Measurements from ENCODE around the gene PFKFB4.
"Not testable (repeated sequence)": the region's sequence is repeated elsewhere in the genome, so short reads cannot be mapped to it uniquely, and the experiment has no call there.

PFKFB4 gene

DNA sequence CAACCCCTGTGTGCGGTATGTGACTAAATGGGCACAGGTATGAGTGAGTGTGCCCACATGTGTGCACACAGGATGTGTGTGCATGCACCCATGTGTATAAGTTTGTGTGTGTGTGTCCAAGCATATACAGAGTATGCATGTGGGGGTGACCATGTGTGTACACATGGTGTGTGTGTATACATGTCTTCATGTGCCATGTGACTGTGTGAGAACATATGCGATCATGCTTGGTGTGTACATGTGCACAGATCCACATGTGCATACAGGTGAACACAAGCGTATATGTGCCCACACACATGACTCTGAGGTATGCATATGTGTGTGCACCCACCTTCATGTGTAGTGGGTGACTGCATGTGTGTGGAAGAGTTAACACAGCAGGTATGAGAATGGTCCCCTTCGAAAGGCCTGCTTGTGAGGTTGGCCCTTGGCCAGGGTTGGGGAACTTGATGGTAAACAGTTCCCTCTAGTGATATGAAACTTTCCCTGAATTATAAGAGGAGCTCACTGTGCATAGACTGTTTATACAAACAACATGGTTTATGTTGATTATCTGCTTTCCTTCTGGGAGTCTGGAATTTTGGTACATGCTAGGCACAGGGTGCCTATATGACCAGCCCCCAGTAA is 10.3 kb downstream of the PFKFB4 start:
- no peak for TF ChIP-seq GATA1 (IDR thresholded peaks at IDR 0.05; ENCODE audit: low read depth, low read length)
- TF ChIP-seq POLR2A (IDR thresholded peaks at IDR 0.05; ENCODE audit: low read length), result no peak
- peak; percentile 19 to 42 for DNase-seq

DNA sequence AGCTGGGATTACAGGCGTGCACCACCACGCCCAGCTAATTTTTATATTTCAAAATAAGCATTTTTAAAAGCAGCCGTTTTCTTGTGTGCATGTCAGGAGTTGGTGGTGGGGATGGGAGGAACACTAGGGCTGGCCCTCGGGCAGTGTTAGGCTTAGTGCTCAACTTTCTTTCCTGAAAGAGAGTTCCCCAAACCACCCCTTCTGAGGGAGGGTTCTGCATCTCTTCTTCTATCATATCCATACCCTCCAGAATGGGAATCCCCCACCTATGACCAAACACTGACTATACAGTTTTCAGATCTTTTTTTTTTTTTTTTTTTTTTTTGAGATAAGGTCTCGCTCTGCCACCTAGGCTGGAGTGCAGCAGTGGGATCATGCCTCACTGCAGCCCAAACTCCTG is 12.5 kb downstream of the PFKFB4 start:
- TF ChIP-seq GATA1 (IDR thresholded peaks at IDR 0.05; ENCODE audit: low read depth, low read length), result no peak
- no peak for TF ChIP-seq POLR2A (IDR thresholded peaks at IDR 0.05; ENCODE audit: low read length)

DNA sequence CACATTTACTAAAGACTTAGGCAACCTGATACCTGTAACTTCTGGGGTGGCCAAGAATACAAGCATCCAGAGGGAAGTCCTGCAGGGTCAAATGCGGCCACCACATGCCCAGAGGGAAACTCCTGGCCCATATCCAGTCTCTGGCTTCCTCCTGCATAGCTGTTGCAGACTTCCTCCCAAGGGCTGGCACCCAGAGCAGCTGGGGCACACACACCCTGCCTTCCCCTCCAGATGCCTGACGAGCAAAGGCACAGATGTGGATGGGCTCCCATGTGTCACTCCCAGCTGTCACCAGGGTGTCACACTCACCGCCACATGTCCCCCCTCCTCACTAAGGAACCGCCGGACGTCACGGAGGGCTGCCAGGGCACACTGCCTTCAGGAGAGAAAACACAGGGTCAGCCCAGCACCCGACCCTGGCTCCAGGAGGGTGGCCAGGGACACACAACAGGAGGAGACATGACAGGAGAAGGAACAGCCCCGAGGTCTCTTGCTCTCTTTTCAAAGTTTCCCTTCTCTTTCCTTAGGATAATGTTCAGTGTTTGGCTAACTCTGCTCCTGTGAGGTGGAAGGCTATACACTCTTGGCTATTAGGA is 13.2 kb downstream of the PFKFB4 start:
- no peak for TF ChIP-seq GATA1 (IDR thresholded peaks at IDR 0.05; ENCODE audit: low read depth, low read length)
- TF ChIP-seq POLR2A (IDR thresholded peaks at IDR 0.05; ENCODE audit: low read length), result no peak
- DNase-seq, result no peak

More for the DNA sequence above, 12.5 kb downstream of the PFKFB4 start:
- no peak for DNase-seq

DNA sequence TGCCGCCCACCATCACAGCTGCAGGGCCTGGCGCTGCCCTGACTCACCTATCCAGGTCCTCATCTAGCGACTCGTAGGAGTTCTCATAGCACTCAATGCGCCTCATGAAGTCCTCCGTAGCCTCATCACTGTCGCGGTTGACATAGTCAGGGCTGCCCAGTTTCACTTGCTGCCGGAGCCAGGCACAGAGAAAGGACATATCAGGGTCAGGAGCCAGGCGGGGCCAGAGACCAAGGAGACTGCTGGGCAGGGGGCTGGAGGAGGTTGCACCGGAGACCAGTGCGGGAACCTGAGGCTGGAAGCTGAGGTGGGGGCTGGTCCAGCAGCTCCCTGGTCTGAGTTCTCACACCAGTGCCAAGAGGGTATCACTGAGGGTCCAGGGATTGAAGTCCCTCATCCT is 18.2 kb downstream of the PFKFB4 start:
- no peak for DNase-seq
- TF ChIP-seq POLR2A (IDR thresholded peaks at IDR 0.05; ENCODE audit: low read length) (no peak), GATA1 (IDR thresholded peaks at IDR 0.05; ENCODE audit: low read depth, low read length) (no peak)

DNA sequence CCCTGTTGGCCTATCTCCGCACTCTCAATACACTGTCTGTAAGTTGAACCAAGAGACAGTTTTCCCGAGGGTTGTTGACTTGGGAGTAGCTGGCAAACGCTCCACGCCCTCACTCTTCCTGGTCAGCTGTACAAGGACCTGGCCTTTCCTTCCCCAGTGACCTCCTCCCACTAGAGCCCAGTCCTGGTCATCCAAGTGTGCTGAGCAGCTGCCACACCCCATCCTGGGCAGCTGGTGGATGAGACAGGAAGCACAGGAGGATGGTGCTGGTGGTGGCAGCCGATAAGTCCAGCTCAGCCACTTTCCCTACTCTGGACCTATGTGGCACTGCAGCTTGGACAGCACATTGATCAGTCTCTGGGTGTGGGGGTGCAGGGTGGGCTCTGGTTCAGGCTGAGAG is 19.8 kb downstream of the PFKFB4 start:
- no peak for TF ChIP-seq GATA1 (IDR thresholded peaks at IDR 0.05; ENCODE audit: low read depth, low read length)
- TF ChIP-seq POLR2A (IDR thresholded peaks at IDR 0.05; ENCODE audit: low read length), result no peak

DNA sequence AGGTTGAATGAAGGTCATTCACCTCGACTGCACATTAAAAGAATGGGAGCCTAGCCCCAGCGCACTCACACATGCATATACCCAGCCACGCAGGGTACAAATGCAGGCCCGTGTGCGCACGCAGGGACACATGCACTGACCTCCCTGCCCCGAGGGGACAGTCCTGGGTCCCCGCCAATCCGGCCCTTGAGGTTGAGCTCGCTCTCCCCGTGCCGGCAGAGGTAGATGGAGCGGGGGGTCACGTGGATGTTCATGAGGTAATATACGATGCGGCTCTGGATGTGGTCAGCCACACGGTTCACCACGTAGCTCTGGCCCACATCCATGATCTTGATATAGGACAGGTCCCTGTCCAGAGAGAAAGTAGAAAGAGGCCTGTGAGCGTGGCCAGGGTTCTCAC is 20.5 kb downstream of the PFKFB4 start:
- TF ChIP-seq GATA1 (IDR thresholded peaks at IDR 0.05; ENCODE audit: low read depth, low read length), result no peak
- TF ChIP-seq POLR2A (IDR thresholded peaks at IDR 0.05; ENCODE audit: low read length), result no peak
- no peak for DNase-seq

More for the DNA sequence above, 19.8 kb downstream of the PFKFB4 start:
- no peak for DNase-seq

DNA sequence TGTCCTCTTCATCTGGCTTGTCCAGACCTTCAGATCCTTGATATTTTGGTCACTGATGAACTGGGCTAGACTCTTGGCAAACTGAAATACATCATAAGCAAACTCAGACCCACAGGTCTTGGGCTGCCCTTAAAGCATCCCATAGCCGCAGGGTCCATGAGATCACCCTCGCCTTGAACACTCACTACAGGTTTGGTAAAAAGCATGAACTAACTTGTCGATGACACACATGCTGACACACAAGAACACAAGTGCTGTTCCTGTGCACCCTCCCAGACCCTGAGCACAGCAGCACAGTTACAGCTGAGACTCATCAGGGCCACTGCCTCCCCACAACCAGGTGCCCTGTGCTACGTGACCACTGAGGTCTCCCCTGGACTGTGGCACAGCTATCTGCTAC is 21.0 kb downstream of the PFKFB4 start:
- DNase-seq, result no peak
- no peak for TF ChIP-seq GATA1 (IDR thresholded peaks at IDR 0.05; ENCODE audit: low read depth, low read length)
- no peak for TF ChIP-seq POLR2A (IDR thresholded peaks at IDR 0.05; ENCODE audit: low read length)

DNA sequence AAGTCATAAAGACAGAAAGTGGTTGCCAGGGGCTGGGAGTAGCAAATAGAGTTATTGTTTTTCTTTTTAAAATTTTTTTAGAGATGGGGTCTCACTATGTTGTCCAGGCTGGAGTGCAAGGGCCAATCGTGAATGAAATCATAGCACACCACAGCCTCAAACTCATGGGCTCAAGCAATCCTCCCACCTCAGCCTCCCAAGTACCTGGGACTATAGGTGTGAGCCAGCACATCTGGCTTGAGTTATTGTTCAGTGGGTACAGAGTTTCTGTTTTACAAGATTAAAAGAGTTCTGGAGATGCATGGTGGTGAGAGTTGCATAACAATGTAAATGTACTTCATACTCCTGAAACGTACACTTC is 23.6 kb downstream of the PFKFB4 start:
- TF ChIP-seq POLR2A (IDR thresholded peaks at IDR 0.05; ENCODE audit: low read length), result no peak
- TF ChIP-seq GATA1 (IDR thresholded peaks at IDR 0.05; ENCODE audit: low read depth, low read length), result no peak

DNA sequence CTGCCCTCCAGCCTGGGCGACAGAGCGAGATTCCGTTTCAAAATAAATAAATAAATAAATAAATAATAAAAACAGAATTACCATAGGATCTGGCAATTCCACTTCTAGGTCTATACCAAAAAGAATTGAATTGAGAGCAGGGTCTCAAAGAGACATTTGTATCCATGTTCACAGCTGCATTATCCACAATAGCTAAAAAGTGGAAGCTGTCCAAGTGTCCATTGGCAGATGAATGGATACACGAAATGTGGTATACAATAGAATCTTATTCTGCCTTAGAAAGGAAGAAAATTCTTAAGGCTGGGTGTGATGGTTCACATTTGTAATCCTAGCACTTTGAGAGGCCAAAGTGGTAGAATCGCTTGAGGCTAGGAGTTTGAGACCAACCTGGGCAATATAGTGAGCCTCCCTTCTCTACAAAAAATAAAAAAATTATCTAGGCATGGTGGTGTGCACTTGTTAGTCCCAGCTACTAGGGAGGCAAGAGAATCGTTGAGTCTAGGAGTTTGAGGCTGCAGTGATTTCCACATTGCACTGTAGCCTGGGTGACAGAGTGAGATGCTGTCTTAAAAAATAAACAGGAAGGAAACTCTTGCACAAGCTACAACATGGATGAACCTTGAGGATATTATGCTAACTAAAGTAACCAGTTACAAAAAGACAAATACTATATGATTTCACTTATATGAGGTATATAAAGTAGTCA is 24.2 kb downstream of the PFKFB4 start:
- no peak for DNase-seq
- TF ChIP-seq POLR2A (IDR thresholded peaks at IDR 0.05; ENCODE audit: low read length) (no peak), GATA1 (IDR thresholded peaks at IDR 0.05; ENCODE audit: low read depth, low read length) (no peak)

More for the DNA sequence above, 23.6 kb downstream of the PFKFB4 start:
- DNase-seq, result no peak

DNA sequence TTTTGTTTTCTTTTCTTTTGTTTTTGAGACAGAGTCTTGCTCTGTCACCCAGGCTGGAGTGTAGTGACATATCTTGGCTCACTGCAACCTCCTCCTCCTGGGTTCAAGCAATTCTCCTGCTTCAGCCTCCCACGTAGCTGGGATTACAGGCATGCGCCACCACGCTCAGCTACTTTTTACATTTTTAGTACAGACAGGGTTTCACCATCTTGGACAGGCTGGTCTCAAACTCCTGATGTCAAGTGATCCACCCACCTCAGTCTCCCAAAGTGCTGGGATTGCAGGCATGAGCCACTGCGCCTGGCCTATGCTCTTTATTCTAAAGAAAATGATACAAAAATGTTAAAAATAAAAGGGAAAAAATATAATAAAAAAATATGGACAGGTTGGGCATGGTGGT is 25.9 kb downstream of the PFKFB4 start:
- not testable (repeated sequence) for DNase-seq

DNA sequence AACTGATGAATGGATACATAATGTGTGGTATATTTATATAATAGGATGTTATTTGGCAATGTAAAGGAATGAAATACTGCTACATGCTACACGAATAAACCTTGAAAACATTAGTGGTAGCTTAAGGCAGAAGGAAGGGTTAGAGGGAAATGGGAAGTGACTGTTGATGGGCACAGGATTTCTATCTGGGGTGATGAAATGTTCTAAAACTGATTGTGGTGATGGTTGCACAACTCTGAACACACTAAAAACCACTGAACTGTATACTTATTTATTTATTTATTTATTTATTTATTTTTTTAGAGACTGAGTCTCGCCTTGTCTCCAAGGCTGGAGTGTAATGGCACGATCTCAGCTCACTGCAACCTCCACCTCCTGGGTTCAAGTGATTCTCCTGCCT is 27.8 kb downstream of the PFKFB4 start:
- no peak for TF ChIP-seq GATA1 (IDR thresholded peaks at IDR 0.05; ENCODE audit: low read depth, low read length)
- TF ChIP-seq POLR2A (IDR thresholded peaks at IDR 0.05; ENCODE audit: low read length), result no peak
- no peak for DNase-seq

DNA sequence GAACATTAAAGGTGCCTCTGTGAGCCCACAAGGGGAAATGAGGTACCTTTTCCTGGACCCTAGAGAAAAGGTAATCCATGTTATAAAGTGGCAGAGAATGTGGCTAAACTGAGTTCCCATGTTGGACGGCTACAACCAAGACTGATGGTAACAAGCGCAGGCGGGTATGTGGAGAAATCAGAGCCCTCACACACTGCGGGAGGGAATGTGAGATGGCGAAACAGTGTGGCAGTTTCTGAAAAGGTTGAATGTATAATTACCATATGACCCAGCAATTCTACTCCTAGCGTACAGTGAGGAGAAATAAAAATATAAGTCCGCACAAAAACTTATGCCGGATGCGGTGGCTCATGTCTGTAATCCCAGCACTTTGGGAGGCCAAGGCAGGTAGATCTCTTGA is 28.6 kb downstream of the PFKFB4 start:
- TF ChIP-seq GATA1 (IDR thresholded peaks at IDR 0.05; ENCODE audit: low read depth, low read length) (no peak), POLR2A (IDR thresholded peaks at IDR 0.05; ENCODE audit: low read length) (no peak)
- no peak for DNase-seq

DNA sequence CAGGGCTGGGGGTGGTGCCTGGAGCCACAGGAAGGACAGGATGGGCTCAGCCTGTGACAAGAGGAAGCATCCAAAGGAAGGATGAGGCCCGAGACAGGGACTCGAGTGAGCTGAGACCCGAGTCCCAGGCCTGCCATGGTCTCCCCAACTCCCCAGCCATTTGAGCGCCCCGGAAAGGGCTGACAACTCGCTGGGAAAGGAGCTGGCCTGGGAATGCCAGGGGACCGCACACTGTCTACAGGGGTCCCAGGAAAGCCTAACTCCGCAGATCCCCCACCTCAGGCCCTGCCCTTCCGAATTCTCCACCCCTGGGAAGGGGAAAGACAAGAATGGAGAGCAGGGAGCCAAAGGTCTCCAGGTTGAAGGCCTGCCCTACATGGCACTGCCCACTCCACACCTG is 31.6 kb downstream of the PFKFB4 start:
- DNase-seq, result no peak
- TF ChIP-seq GATA1 (IDR thresholded peaks at IDR 0.05; ENCODE audit: low read depth, low read length) (no peak), POLR2A (IDR thresholded peaks at IDR 0.05; ENCODE audit: low read length) (no peak)

DNA sequence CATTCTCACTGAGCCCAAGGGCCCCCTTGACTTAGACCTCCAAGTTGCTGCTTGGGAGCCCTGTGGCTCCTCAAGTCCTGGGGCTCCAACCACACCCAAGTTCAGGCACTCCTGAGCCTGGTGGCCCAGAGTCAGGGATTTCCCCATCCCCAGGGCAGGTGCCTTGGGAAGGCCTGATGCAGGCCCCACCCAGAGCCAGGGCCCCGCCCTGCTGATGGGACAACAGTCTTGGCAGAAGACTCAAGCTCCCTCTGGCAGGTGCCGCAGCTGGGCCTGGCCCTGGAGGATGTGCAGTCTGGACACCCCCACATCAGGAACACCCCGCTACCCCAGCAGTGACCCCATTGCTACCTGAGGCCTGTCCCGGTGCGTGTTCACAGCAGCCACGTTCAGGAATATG is 35.0 kb downstream of the PFKFB4 start:
- TF ChIP-seq GATA1 (IDR thresholded peaks at IDR 0.05; ENCODE audit: low read depth, low read length), result no peak
- TF ChIP-seq POLR2A (IDR thresholded peaks at IDR 0.05; ENCODE audit: low read length), result no peak
- no peak for DNase-seq

DNA sequence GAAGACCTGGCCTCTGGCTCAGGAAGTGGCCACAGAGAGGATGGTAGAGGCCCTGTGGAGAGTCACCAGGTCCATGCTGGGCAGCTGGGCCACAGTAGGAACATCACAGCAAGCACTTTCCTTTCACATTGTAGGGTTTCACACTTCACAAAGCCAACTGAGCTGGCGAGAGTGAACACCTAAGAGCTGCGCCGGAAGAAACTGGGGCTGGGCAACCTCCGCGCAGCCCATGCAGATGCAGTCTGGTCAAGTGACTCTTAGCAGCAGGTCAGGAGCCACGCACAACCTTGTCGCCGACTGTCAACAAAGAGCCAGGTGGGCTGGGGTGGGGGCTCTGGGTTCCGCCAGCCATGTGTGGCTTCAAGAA is 37.3 kb downstream of the PFKFB4 start:
- TF ChIP-seq GATA1 (IDR thresholded peaks at IDR 0.05; ENCODE audit: low read depth, low read length) (no peak), POLR2A (IDR thresholded peaks at IDR 0.05; ENCODE audit: low read length) (no peak)
- no peak for DNase-seq
